AG09309 (cell line): ENCODE data around the gene SORBS2.
A peak's percentile ranks its signal among the peaks of the same experiment; 100 is the strongest.

Source experiments
- DNase-seq: peaks from one replicate; pipeline ENCODE4 v3.0.0-alpha.2; 2010; ENCODE audit warnings: low read depth
- H3K4me3 ChIP-seq: 2 replicates; pipeline ENCODE4 v1.5.1; 2011; ENCODE audit warnings: mild to moderate bottlenecking, low read depth, low read length, moderate library complexity; ENCODE audit not compliant: control insufficient read depth
- CTCF ChIP-seq: IDR thresholded peaks from 2 replicates; pipeline ENCODE4 v1.5.1; 2011; ENCODE audit warnings: mild to moderate bottlenecking, low read depth, low read length, inconsistent platforms; ENCODE audit not compliant: insufficient read depth, control insufficient read depth; ENCODE audit errors: missing control alignments

Gene SORBS2

GRCh38 chr4:185797018-185797417 lies 15.0 kb downstream of the SORBS2 start:
- TF ChIP-seq CTCF, result no peak
- H3K4me3 ChIP-seq, result no peak overlapping the region
- DNase-seq, result no peak

DNA sequence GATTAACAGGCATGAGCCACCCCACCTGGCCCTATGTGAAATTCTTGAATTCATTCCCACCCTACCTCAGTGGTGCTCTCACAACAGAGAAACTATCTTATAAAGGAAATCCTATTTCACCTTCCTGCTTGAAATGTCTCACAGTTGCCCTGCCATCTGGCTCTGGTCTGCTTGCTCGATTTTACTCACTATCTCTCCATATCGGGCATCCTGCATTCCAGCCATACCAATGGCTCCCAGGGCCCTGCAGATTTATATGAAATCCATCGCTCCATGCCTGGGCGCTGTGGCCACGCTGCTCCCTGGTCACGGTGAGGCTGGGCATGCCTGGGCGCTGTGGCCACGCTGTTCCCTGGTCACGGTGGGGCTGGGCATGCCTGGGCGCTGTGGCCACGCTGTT lies 15.8 kb downstream of the SORBS2 start:
- DNase-seq, result no peak
- no peak for TF ChIP-seq CTCF

DNA sequence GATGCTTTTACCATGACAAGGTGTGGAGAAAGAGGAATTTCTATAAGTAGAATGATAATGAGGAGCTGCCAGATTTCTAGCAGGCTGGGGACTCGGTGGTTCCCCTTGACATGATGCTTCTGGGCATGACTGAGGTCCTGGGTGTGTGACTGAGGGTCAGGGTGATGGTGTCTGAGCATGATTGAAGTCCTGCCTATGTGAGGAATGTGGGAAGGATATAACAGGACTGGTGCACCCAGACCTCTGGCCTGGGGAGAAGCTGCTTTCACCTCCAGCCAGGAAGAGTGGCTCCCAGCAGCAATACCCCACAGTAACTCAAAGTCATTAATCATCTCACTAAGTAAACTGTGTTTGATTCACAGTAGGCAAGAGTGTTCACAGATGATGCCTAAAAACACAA lies 17.4 kb downstream of the SORBS2 start:
- no peak for DNase-seq
- TF ChIP-seq CTCF, result no peak
- no peak overlapping the region for H3K4me3 ChIP-seq

More for the DNA sequence above, 15.8 kb downstream of the SORBS2 start:
- H3K4me3 ChIP-seq, result no peak overlapping the region

GRCh38 chr4:185793716-185794115 lies 18.3 kb downstream of the SORBS2 start:
- H3K4me3 ChIP-seq, result no peak overlapping the region
- TF ChIP-seq CTCF, result no peak
- DNase-seq, result no peak

DNA sequence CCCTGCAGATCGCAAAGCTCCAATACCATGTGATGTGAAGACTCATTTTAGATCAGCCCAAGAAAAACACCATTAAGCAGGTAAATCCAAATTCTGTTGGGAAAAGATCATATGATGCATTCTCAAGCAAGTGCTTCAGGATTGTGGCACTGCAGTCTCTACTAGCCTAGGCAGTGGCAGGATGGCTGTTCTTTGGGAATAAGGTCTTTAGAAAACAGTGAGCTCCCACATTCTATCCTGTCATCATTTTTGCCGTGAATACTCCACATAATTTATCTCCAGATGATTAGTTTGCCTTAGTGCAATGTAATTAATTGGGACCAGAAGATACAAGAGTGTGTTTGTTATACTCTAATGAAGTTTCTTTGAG lies 18.9 kb downstream of the SORBS2 start:
- TF ChIP-seq CTCF, result no peak
- H3K4me3 ChIP-seq, result no peak overlapping the region
- DNase-seq, result no peak

DNA sequence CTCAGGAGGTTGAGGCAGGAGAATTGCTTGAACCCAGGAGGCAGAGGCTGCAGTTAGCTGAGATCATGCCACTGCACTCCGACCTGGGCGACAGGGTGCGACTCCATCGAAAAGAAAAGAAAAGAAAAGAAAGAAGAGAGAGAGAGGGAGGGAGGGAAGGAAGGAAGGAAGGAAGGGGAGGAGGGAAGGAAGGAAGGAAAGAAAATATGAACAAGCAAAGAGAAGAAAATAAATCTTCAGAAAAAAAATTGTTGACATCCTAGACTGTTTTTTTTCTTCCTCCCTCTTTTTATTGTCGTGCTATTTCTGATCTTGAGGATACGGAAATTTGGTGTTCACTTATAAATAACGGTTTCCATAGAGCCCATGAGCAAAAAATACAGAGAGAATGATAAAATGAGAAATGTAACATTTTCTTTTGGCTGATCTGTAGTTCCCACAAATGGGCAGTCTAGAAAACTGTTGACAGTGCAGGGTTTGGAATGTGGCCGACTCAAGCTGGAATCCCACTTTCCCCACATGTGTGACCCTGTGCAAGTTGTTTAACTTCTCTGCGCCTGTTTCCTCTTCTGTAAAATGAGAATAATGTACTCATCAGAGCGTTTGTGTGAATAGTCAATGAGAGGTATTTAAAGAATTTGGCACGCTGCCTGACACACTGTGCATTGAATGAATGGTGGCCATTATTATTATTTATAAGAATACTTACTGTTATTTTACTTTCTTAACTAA lies 19.4 kb downstream of the SORBS2 start:
- no peak overlapping the region for H3K4me3 ChIP-seq
- no peak for TF ChIP-seq CTCF
- peak; percentile 75 for DNase-seq
